ENCODE results near the gene CCDC178. TPM values are rescaled to one million over a fixed set of nuclear protein-coding genes. Genes with fewer than 3 reads are reported as not detected.

CCDC178 gene
- total and polyA plus RNA-seq, 2 donors (not counting 1 experiment from before 2014, with no cell fraction given) = 0.17 TPM; not detected in 1

GRCh38 chr18:32930695-32931301 lies 509.7 kb downstream of the CCDC178 start:
- Histone ChIP-seq H3K27ac (ENCODE audit: insufficient read depth, low read length) (no peak overlapping the region), H3K79me2 (ENCODE audit: control insufficient read depth, insufficient read depth, low read length) (no peaks in the 10 kb centered on the region), H3K4me3 (replicated peaks in 1 of 4; ENCODE audit: control extremely low read depth in 1 of 4, insufficient read depth in 1 of 4, low read depth in 3 of 4, low read length in 4 of 4) (no peak overlapping the region), H3K36me3 (ENCODE audit: control insufficient read depth, insufficient read depth, low read length) (no peaks in the 10 kb centered on the region), H3K27me3 (ENCODE audit: control insufficient read depth, insufficient read depth, low read length) (no peaks in the 10 kb centered on the region), H3K4me2 (ENCODE audit: extremely low read depth, insufficient read depth, low read length) (no peak overlapping the region), H3K4me1 (ENCODE audit: control insufficient read depth, extremely low read depth, insufficient read depth, low read length) (no peaks in the 10 kb centered on the region), H2AFZ (ENCODE audit: low read length) (no peak overlapping the region), H4K20me1 (ENCODE audit: control insufficient read depth, extremely low read depth, insufficient read depth, low read length) (no peaks in the 10 kb centered on the region), H3K9me3 (ENCODE audit: control insufficient read depth, insufficient read depth, low read depth, low read length) (no peaks in the 10 kb centered on the region), H3K9ac (ENCODE audit: insufficient read depth, low read length) (no peak overlapping the region)
- peak; percentile 63 to 74 for DNase-seq (ENCODE audit: low read depth in 2 of 2)
- peak; percentile 30 to 78 for TF ChIP-seq CTCF (conservative IDR thresholded peaks at IDR 0.05 in 1 of 2, IDR thresholded peaks at IDR 0.05 in 1 of 2; ENCODE audit: low read depth in 1 of 2, low read length in 2 of 2)
- no peak for TF ChIP-seq EZH2 (IDR thresholded peaks at IDR 0.05; ENCODE audit: low read length, missing control alignments)

GRCh38 chr18:32929213-32929612 lies 511.3 kb downstream of the CCDC178 start:
- no peak for DNase-seq (ENCODE audit: low read depth in 2 of 2)
- Histone ChIP-seq H3K27me3 (ENCODE audit: control insufficient read depth, insufficient read depth, low read length) (no peaks in the 10 kb centered on the region), H3K9me3 (ENCODE audit: control insufficient read depth, insufficient read depth, low read depth, low read length) (no peaks in the 10 kb centered on the region), H3K4me1 (ENCODE audit: control insufficient read depth, extremely low read depth, insufficient read depth, low read length) (no peaks in the 10 kb centered on the region), H3K79me2 (ENCODE audit: control insufficient read depth, insufficient read depth, low read length) (no peaks in the 10 kb centered on the region), H3K9ac (ENCODE audit: insufficient read depth, low read length) (no peak overlapping the region), H3K4me3 (replicated peaks in 1 of 4; ENCODE audit: control extremely low read depth in 1 of 4, insufficient read depth in 1 of 4, low read depth in 3 of 4, low read length in 4 of 4) (no peak overlapping the region), H2AFZ (ENCODE audit: low read length) (no peak overlapping the region), H3K27ac (ENCODE audit: insufficient read depth, low read length) (no peak overlapping the region), H4K20me1 (ENCODE audit: control insufficient read depth, extremely low read depth, insufficient read depth, low read length) (no peaks in the 10 kb centered on the region), H3K36me3 (ENCODE audit: control insufficient read depth, insufficient read depth, low read length) (no peaks in the 10 kb centered on the region), H3K4me2 (ENCODE audit: extremely low read depth, insufficient read depth, low read length) (no peak overlapping the region)
- no peak for TF ChIP-seq EZH2 (IDR thresholded peaks at IDR 0.05; ENCODE audit: low read length, missing control alignments)
- TF ChIP-seq CTCF (conservative IDR thresholded peaks at IDR 0.05 in 1 of 2, IDR thresholded peaks at IDR 0.05 in 1 of 2; ENCODE audit: low read depth in 1 of 2, low read length in 2 of 2) = no peak

GRCh38 chr18:32922951-32923430 lies 517.5 kb downstream of the CCDC178 start:
- DNase-seq (ENCODE audit: low read depth in 2 of 2) = peak in 1 of 2 donors; percentile 84
- H3K79me2 ChIP-seq (ENCODE audit: control insufficient read depth, insufficient read depth, low read length) = no peaks in the 10 kb centered on the region
- H3K4me2 ChIP-seq (ENCODE audit: extremely low read depth, insufficient read depth, low read length) = no peak overlapping the region
- H4K20me1 ChIP-seq (ENCODE audit: control insufficient read depth, extremely low read depth, insufficient read depth, low read length) = no peaks in the 10 kb centered on the region
- H3K36me3 ChIP-seq (ENCODE audit: control insufficient read depth, insufficient read depth, low read length) = no peaks in the 10 kb centered on the region
- TF ChIP-seq CTCF (conservative IDR thresholded peaks at IDR 0.05 in 1 of 2, IDR thresholded peaks at IDR 0.05 in 1 of 2; ENCODE audit: low read depth in 1 of 2, low read length in 2 of 2) (no peak), EZH2 (IDR thresholded peaks at IDR 0.05; ENCODE audit: low read length, missing control alignments) (no peak)
- H3K27ac ChIP-seq (ENCODE audit: insufficient read depth, low read length) = no peak overlapping the region
- H3K4me1 ChIP-seq (ENCODE audit: control insufficient read depth, extremely low read depth, insufficient read depth, low read length) = no peaks in the 10 kb centered on the region
- no peaks in the 10 kb centered on the region for H3K27me3 ChIP-seq (ENCODE audit: control insufficient read depth, insufficient read depth, low read length)
- no peak overlapping the region for H3K9ac ChIP-seq (ENCODE audit: insufficient read depth, low read length)
- no peak overlapping the region for H2AFZ ChIP-seq (ENCODE audit: low read length)
- no peak overlapping the region for H3K4me3 ChIP-seq (replicated peaks in 1 of 4; ENCODE audit: control extremely low read depth in 1 of 4, insufficient read depth in 1 of 4, low read depth in 3 of 4, low read length in 4 of 4)
- no peaks in the 10 kb centered on the region for H3K9me3 ChIP-seq (ENCODE audit: control insufficient read depth, insufficient read depth, low read depth, low read length)
